GM12892 (cell line): ENCODE data around the gene ARMC6.

Experiments used
- DNase-seq: peaks from one replicate; pipeline ENCODE4 v3.0.0; 2011; ENCODE audit not compliant: insufficient read length
- FAIRE-seq: peaks from 2 replicates; lab custom pipeline; 2011; peaks lifted over from hg19 to GRCh38; lab: Jason Lieb, UNC
- POLR2A ChIP-seq: IDR thresholded peaks from 2 replicates; pipeline ENCODE4 v1.6.1; 2011; ENCODE audit warnings: low read depth, low read length, control low read depth
- POLR2AphosphoS5 ChIP-seq: IDR thresholded peaks from 2 replicates; pipeline ENCODE4 v1.6.1; 2011; ENCODE audit warnings: low read depth, low read length, control low read depth
- TAF1 ChIP-seq: IDR thresholded peaks from 2 replicates; pipeline ENCODE4 v1.6.1; 2011; ENCODE audit warnings: low read depth, mild to moderate bottlenecking, control low read depth, low read length, borderline replicate concordance

ARMC6 gene

DNA sequence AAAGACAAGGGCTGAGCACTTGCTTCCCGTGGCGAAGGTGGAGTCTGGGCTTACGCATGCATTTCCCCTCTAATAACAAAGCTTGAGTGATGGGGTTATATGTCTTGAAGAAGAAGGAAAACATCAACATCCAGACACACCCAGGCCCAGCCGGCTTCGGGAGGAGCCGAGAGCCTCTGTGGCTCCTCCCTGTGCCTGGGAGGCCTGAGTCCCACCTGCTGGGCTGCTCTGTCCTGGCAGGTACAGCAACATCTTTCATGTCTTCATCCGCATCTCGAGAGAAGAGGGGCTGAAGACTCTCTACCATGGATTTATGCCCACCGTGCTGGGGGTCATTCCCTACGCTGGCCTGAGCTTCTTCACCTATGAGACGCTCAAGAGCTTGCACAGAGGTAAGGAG, 74.3 kb downstream of the ARMC6 start:
- no peak for TF ChIP-seq POLR2A
- no peak for TF ChIP-seq TAF1
- no peak for TF ChIP-seq POLR2AphosphoS5
- DNase-seq (no peak), FAIRE-seq (no peak)
